Measurements from ENCODE around the gene B3GALNT2. TPM values are rescaled to one million over a fixed set of nuclear protein-coding genes. Genes with fewer than 3 reads are reported as not detected.

The B3GALNT2 gene
- total RNA-seq, 4 donors from 2014 or later = 28.8 to 35.3 (median 32.4) TPM

DNA sequence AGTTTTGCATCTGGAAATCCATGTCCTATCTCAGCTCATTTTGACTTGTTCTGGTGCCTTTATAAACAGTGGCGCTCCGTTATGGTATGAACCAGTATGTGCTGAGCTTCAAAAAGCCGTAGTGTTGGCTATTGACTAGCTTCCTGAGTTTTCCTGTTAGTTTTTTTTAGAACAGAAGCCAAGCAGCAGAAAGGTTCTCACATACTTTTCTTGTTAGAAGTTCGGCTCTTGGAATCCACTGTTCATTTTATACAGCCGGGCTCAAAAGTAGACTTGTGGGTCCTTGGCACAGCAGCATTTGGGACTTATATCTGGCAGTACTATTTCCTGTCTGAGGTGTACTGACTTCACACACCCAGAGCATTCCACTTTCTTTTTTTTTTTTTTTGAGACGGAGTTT is 73.3 kb downstream of the B3GALNT2 start:
- in situ Hi-C loops (cut with MboI; ENCODE audit: low sequenced_read_pairs in 4 of 4) (loop anchor here in 1 of 4 donors (25.0 kb wide), 1 partner anchor 969 kb away; no protein-coding TSS in a partner anchor), intact Hi-C loops (cut with DNase I; ENCODE audit: low total_unique reads) (no loop called here)
- Histone ChIP-seq H3K9me3 (no peaks in the 10 kb centered on the region), H3K27ac (no peak overlapping the region), H3K4me3 (no peak overlapping the region), H3K36me3 (peaks cover 0 to 29% of the 10 kb centered on the region in 2 donors), H3K27me3 (no peaks in the 10 kb centered on the region), H3K4me1 (peaks cover 7 to 8% of the 10 kb centered on the region in 2 donors)
- no peak for ATAC-seq
- no peak for TF ChIP-seq POLR2A (IDR thresholded peaks at IDR 0.05)
- TF ChIP-seq, protein P1, sequence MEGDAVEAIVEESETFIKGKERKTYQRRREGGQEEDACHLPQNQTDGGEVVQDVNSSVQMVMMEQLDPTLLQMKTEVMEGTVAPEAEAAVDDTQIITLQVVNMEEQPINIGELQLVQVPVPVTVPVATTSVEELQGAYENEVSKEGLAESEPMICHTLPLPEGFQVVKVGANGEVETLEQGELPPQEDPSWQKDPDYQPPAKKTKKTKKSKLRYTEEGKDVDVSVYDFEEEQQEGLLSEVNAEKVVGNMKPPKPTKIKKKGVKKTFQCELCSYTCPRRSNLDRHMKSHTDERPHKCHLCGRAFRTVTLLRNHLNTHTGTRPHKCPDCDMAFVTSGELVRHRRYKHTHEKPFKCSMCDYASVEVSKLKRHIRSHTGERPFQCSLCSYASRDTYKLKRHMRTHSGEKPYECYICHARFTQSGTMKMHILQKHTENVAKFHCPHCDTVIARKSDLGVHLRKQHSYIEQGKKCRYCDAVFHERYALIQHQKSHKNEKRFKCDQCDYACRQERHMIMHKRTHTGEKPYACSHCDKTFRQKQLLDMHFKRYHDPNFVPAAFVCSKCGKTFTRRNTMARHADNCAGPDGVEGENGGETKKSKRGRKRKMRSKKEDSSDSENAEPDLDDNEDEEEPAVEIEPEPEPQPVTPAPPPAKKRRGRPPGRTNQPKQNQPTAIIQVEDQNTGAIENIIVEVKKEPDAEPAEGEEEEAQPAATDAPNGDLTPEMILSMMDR (IDR thresholded peaks at IDR 0.05 in 4 of 5, conservative IDR thresholded peaks at IDR 0.05 in 1 of 5) = no peak
- no peak for DNase-seq

DNA sequence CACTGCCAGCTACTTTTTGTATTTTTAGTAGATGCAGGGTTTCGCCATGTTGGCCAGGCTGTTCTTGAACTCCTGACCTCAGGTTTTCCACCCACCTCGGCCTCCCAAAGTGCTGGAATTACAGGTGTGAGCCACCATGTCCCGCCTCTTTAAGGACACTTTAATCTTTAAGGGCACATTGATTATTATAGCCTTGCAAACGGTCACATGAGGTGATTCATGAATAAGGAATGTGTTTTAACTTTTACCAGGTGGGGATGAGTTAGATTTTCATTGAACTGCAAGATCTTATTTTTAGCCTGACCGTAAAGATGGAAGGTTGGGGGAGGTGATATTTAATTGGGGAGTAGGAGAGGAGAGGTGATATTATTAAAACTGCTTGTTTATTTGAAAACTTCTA is 75.1 kb downstream of the B3GALNT2 start:
- H3K4me1 ChIP-seq = peaks cover 10 to 11% of the 10 kb centered on the region in 2 donors
- intact Hi-C loops (cut with DNase I; ENCODE audit: low total_unique reads) (no loop called here), in situ Hi-C loops (cut with MboI; ENCODE audit: low sequenced_read_pairs in 4 of 4) (loop anchor here in 1 of 4 donors (25.0 kb wide), 1 partner anchor 967 kb away; no protein-coding TSS in a partner anchor)
- H3K27me3 ChIP-seq = no peaks in the 10 kb centered on the region
- H3K9me3 ChIP-seq = no peaks in the 10 kb centered on the region
- no peak overlapping the region for H3K27ac ChIP-seq
- no peak for TF ChIP-seq POLR2A (IDR thresholded peaks at IDR 0.05)
- TF ChIP-seq, protein P1 (IDR thresholded peaks at IDR 0.05 in 4 of 5, conservative IDR thresholded peaks at IDR 0.05 in 1 of 5) = no peak
- DNase-seq (no peak), ATAC-seq (no peak)
- H3K4me3 ChIP-seq = no peak overlapping the region
- peaks cover 0 to 19% of the 10 kb centered on the region in 2 donors for H3K36me3 ChIP-seq

DNA sequence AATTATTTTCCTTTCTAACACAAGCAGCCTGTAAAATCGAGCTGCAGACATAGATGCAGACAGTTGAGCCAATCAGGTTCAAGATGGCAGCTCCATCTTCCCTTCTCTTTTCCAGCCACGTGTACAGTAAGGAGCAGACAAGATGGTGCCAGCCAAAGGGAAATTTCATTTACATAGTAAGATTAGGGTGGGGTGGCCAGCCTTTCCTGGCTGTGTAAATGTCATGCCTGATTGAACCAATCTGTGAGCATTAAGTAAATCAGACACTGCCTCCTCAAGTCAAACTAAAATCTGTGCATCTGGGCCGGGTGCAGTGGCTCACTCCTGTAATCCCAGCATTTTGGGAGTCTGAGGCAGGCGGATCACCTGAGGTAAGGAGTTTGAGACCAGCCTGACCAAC is 76.8 kb downstream of the B3GALNT2 start:
- no peak overlapping the region for H3K4me3 ChIP-seq
- no peaks in the 10 kb centered on the region for H3K9me3 ChIP-seq
- TF ChIP-seq, protein P1 (IDR thresholded peaks at IDR 0.05 in 4 of 5, conservative IDR thresholded peaks at IDR 0.05 in 1 of 5) = no peak
- no peak for TF ChIP-seq POLR2A (IDR thresholded peaks at IDR 0.05)
- in situ Hi-C loops (cut with MboI; ENCODE audit: low sequenced_read_pairs in 4 of 4) = loop anchor here in 1 of 4 donors (25.0 kb wide), 1 partner anchor 965 kb away; no protein-coding TSS in a partner anchor
- DNase-seq (no peak), ATAC-seq (no peak)
- H3K36me3 ChIP-seq = peaks cover 0 to 7% of the 10 kb centered on the region in 2 donors
- H3K27ac ChIP-seq = no peak overlapping the region
- no peaks in the 10 kb centered on the region for H3K27me3 ChIP-seq
- intact Hi-C loops (cut with DNase I; ENCODE audit: low total_unique reads) = no loop called here
- H3K4me1 ChIP-seq = peaks cover 10 to 11% of the 10 kb centered on the region in 2 donors

DNA sequence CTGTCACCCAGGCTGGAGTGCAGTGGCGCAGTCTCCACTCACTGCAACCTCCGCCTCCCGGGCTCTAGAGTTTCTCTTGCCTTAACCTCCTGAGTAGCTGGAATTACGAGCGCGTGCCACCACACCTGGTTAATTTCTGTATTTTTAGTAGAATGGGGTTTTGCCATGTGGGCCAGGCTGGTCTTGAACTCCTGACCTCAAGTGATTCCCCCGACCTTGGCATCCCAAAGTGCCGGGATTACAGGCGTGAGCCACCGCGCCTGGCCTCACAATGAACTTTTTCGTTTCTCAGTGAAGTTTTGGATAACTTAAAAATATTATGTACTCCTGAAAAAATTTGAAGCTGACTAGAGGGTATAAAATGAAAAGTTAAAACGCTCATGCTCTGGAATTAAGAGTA is 77.6 kb downstream of the B3GALNT2 start:
- H3K27me3 ChIP-seq = no peaks in the 10 kb centered on the region
- DNase-seq (no peak), ATAC-seq (no peak)
- H3K4me1 ChIP-seq = peaks cover 11 to 13% of the 10 kb centered on the region in 2 donors
- no peaks in the 10 kb centered on the region for H3K9me3 ChIP-seq
- in situ Hi-C loops (cut with MboI; ENCODE audit: low sequenced_read_pairs in 4 of 4) = loop anchor here in 1 of 4 donors (25.0 kb wide), 1 partner anchor 964 kb away; no protein-coding TSS in a partner anchor
- intact Hi-C loops (cut with DNase I; ENCODE audit: low total_unique reads) = no loop called here
- no peak overlapping the region for H3K27ac ChIP-seq
- peaks cover 0 to 7% of the 10 kb centered on the region in 2 donors for H3K36me3 ChIP-seq
- TF ChIP-seq POLR2A (IDR thresholded peaks at IDR 0.05) = no peak
- TF ChIP-seq, protein P1 (IDR thresholded peaks at IDR 0.05 in 4 of 5, conservative IDR thresholded peaks at IDR 0.05 in 1 of 5) = no peak
- no peak overlapping the region for H3K4me3 ChIP-seq
